ENCODE results near the gene YWHAE.
"Not testable (repeated sequence)": the region's sequence is repeated elsewhere in the genome, so short reads cannot be mapped to it uniquely, and the experiment has no call there.

YWHAE gene

GRCh38 chr17:1367351-1367745 is 32.7 kb downstream of the YWHAE start:
- Mint-ChIP-seq H3K27ac (peak overlapping the region; percentile 56), H3K4me1 (peaks cover 61% of the 10 kb centered on the region), H3K27me3 (no peaks in the 10 kb centered on the region), H3K4me3 (peak overlapping the region; percentile 49), H3K9me3 (no peaks in the 10 kb centered on the region), H3K36me3 (peaks cover 11% of the 10 kb centered on the region)

GRCh38 chr17:1366234-1366633 is 33.8 kb downstream of the YWHAE start:
- no peak overlapping the region for H3K27ac Mint-ChIP-seq
- no peak overlapping the region for H3K4me3 Mint-ChIP-seq
- no peaks in the 10 kb centered on the region for H3K27me3 Mint-ChIP-seq
- peaks cover 62% of the 10 kb centered on the region for H3K4me1 Mint-ChIP-seq
- H3K9me3 Mint-ChIP-seq = no peaks in the 10 kb centered on the region
- peaks cover 13% of the 10 kb centered on the region for H3K36me3 Mint-ChIP-seq

- H3K27ac Mint-ChIP-seq = peak overlapping the region; percentile 5
- H3K36me3 Mint-ChIP-seq = peaks cover 15% of the 10 kb centered on the region
- H3K4me1 Mint-ChIP-seq = peaks cover 62% of the 10 kb centered on the region
- H3K9me3 Mint-ChIP-seq = no peaks in the 10 kb centered on the region
- no peaks in the 10 kb centered on the region for H3K27me3 Mint-ChIP-seq
- no peak overlapping the region for H3K4me3 Mint-ChIP-seq
Measured at GRCh38 chr17:1365445-1366039, 34.5 kb downstream of the YWHAE start.

- peaks cover 17% of the 10 kb centered on the region for H3K36me3 Mint-ChIP-seq
- no peaks in the 10 kb centered on the region for H3K9me3 Mint-ChIP-seq
- H3K4me1 Mint-ChIP-seq = peaks cover 64% of the 10 kb centered on the region
- H3K4me3 Mint-ChIP-seq = peak overlapping the region; percentile 45
- H3K27me3 Mint-ChIP-seq = no peaks in the 10 kb centered on the region
- H3K27ac Mint-ChIP-seq = peak overlapping the region; percentile 66
Measured at GRCh38 chr17:1362964-1363363, 37.1 kb downstream of the YWHAE start.

- Mint-ChIP-seq H3K27me3 (no peaks in the 10 kb centered on the region), H3K27ac (peak overlapping the region; percentile 81), H3K4me3 (peak overlapping the region; percentile 45), H3K9me3 (no peaks in the 10 kb centered on the region), H3K36me3 (peaks cover 20% of the 10 kb centered on the region), H3K4me1 (peaks cover 57% of the 10 kb centered on the region)
Measured at GRCh38 chr17:1362065-1362848, 37.8 kb downstream of the YWHAE start.

- H3K4me1 Mint-ChIP-seq = peaks cover 52% of the 10 kb centered on the region
- H3K27ac Mint-ChIP-seq = peak overlapping the region; percentile 44
- peaks cover 21% of the 10 kb centered on the region for H3K36me3 Mint-ChIP-seq
- H3K9me3 Mint-ChIP-seq = no peaks in the 10 kb centered on the region
- no peaks in the 10 kb centered on the region for H3K27me3 Mint-ChIP-seq
- H3K4me3 Mint-ChIP-seq = peak overlapping the region; percentile 20
Measured at GRCh38 chr17:1360975-1361374, 39.0 kb downstream of the YWHAE start.

GRCh38 chr17:1360315-1360714 is 39.7 kb downstream of the YWHAE start:
- H3K27me3 Mint-ChIP-seq, H3K9me3 Mint-ChIP-seq: not testable (repeated sequence)
- peaks cover 24% of the 10 kb centered on the region for H3K36me3 Mint-ChIP-seq
- H3K4me1 Mint-ChIP-seq = peaks cover 50% of the 10 kb centered on the region
- peak overlapping the region; percentile 35 for H3K27ac Mint-ChIP-seq
- H3K4me3 Mint-ChIP-seq = peak overlapping the region; percentile 20

GRCh38 chr17:1354030-1354429 is 46.0 kb downstream of the YWHAE start:
- peaks cover 19% of the 10 kb centered on the region for H3K4me1 Mint-ChIP-seq
- peaks cover 22% of the 10 kb centered on the region for H3K36me3 Mint-ChIP-seq
- no peak overlapping the region for H3K27ac Mint-ChIP-seq
- H3K27me3 Mint-ChIP-seq = no peaks in the 10 kb centered on the region
- H3K4me3 Mint-ChIP-seq = no peak overlapping the region
- no peaks in the 10 kb centered on the region for H3K9me3 Mint-ChIP-seq

- H3K4me1 Mint-ChIP-seq = peaks cover 27% of the 10 kb centered on the region
- not testable (repeated sequence) for H3K9me3 Mint-ChIP-seq, H3K4me3 Mint-ChIP-seq, H3K27me3 Mint-ChIP-seq
- peaks cover 19% of the 10 kb centered on the region for H3K36me3 Mint-ChIP-seq
- peak overlapping the region; percentile 80 for H3K27ac Mint-ChIP-seq
Measured at GRCh38 chr17:1352530-1352929, 47.5 kb downstream of the YWHAE start.

GRCh38 chr17:1351971-1352370 is 48.1 kb downstream of the YWHAE start:
- H3K36me3 Mint-ChIP-seq = peaks cover 19% of the 10 kb centered on the region
- peak overlapping the region; percentile 79 for H3K27ac Mint-ChIP-seq
- no peaks in the 10 kb centered on the region for H3K27me3 Mint-ChIP-seq
- H3K9me3 Mint-ChIP-seq = no peaks in the 10 kb centered on the region
- peaks cover 30% of the 10 kb centered on the region for H3K4me1 Mint-ChIP-seq
- H3K4me3 Mint-ChIP-seq = no peak overlapping the region

- H3K27ac Mint-ChIP-seq = no peak overlapping the region
Measured at GRCh38 chr17:1351275-1351674, 48.7 kb downstream of the YWHAE start.

GRCh38 chr17:1347589-1348323 is 52.3 kb downstream of the YWHAE start:
- Mint-ChIP-seq H3K4me1 (peaks cover 41% of the 10 kb centered on the region), H3K9me3 (no peaks in the 10 kb centered on the region), H3K27ac (peak overlapping the region; percentile 81), H3K27me3 (no peaks in the 10 kb centered on the region), H3K4me3 (peak overlapping the region; percentile 80), H3K36me3 (peaks cover 23% of the 10 kb centered on the region)

More at GRCh38 chr17:1351275-1351674, 48.7 kb downstream of the YWHAE start:
- H3K27me3 Mint-ChIP-seq = no peaks in the 10 kb centered on the region
- H3K4me3 Mint-ChIP-seq = no peak overlapping the region
- no peaks in the 10 kb centered on the region for H3K9me3 Mint-ChIP-seq
- H3K36me3 Mint-ChIP-seq = peaks cover 19% of the 10 kb centered on the region
- H3K4me1 Mint-ChIP-seq = peaks cover 33% of the 10 kb centered on the region

GRCh38 chr17:1344521-1344920 is 55.5 kb downstream of the YWHAE start:
- peaks cover 30% of the 10 kb centered on the region for H3K4me1 Mint-ChIP-seq
- H3K36me3 Mint-ChIP-seq = peaks cover 16% of the 10 kb centered on the region
- H3K9me3 Mint-ChIP-seq = no peaks in the 10 kb centered on the region
- H3K4me3 Mint-ChIP-seq = no peak overlapping the region
- no peak overlapping the region for H3K27ac Mint-ChIP-seq
- H3K27me3 Mint-ChIP-seq = no peaks in the 10 kb centered on the region

- Mint-ChIP-seq H3K4me3 (no peak overlapping the region), H3K9me3 (no peaks in the 10 kb centered on the region), H3K27ac (peak overlapping the region; percentile 0), H3K27me3 (no peaks in the 10 kb centered on the region), H3K36me3 (peaks cover 16% of the 10 kb centered on the region), H3K4me1 (peaks cover 30% of the 10 kb centered on the region)
Measured at GRCh38 chr17:1343554-1343953, 56.5 kb downstream of the YWHAE start.

- Mint-ChIP-seq H3K27me3 (no peaks in the 10 kb centered on the region), H3K36me3 (peaks cover 14% of the 10 kb centered on the region), H3K4me3 (no peak overlapping the region), H3K4me1 (peaks cover 5% of the 10 kb centered on the region), H3K9me3 (no peaks in the 10 kb centered on the region), H3K27ac (no peak overlapping the region)
Measured at GRCh38 chr17:1340371-1340770, 59.7 kb downstream of the YWHAE start.

GRCh38 chr17:1331708-1332107 is 68.3 kb downstream of the YWHAE start:
- Mint-ChIP-seq H3K27ac (peak overlapping the region; percentile 56), H3K27me3 (no peaks in the 10 kb centered on the region), H3K4me3 (no peak overlapping the region), H3K4me1 (peaks cover 10% of the 10 kb centered on the region), H3K36me3 (no peaks in the 10 kb centered on the region), H3K9me3 (no peaks in the 10 kb centered on the region)

Measured in activated naive CD4-positive, alpha-beta T cell treated with anti-CD3 and anti-CD28 coated beads, Interleukin-2, amount 50 U/mL, for 24 hours (primary cell).